Lower leg skin (tissue), 4 donors: ENCODE measurements around the gene RER1. TPM values are rescaled to one million over a fixed set of nuclear protein-coding genes. Genes with fewer than 3 reads are reported as not detected.

Experiments
- DNase-seq, 2 donors: peaks; one replicate each; pipeline ENCODE4 v3.0.0-alpha.2; 2019; ENCODE audit warnings: low spot score in 2 of 2
- H3K4me3 ChIP-seq: fragments of 200-600 bp; sonication (generic); 2 replicates; pipeline ENCODE4 v1.5.1; 2017; ENCODE audit warnings: mild to moderate bottlenecking, low read depth; ENCODE audit not compliant: poor library complexity, severe bottlenecking
- CTCF ChIP-seq, 3 donors: fragments of 450-650 bp; IDR thresholded peaks; one replicate each; pipeline ENCODE4 v1.5.1; 2016; ENCODE audit warnings: antibody characterized with exemption in 3 of 3, mild to moderate bottlenecking in 3 of 3, moderate library complexity in 2 of 3
- POLR2A ChIP-seq, 2 donors: fragments of 450-650 bp; IDR thresholded peaks; one replicate each; pipeline ENCODE4 v1.6.1; 2016 to 2017; ENCODE audit warnings: antibody characterized with exemption in 2 of 2, mild to moderate bottlenecking in 1 of 2, moderate library complexity in 1 of 2
- WGBS, 2 donors: methylation state at CpG; one replicate each; pipeline ENCODE4 v1.1.5; 2018; 5-methylcytosine and 5-hydroxymethylcytosine counted together
- intact Hi-C: fragments of 100-400 bp; cut with DNase I; formaldehyde crosslinking; loops from one replicate; pipeline ENCODE4 v1.15.0; 2023; ENCODE audit warnings: low total_unique reads
- total RNA-seq, 4 donors: library from RNA; depleted of rRNA; stranded (reverse); fragments of >200 nt; gene quantifications; one replicate each; pipeline ENCODE4 v1.1.0, GENCODE V29; 2016

The RER1 gene
- total RNA-seq, 4 donors from 2014 or later, result 67.4 to 114 (median 70.7) TPM

DNA sequence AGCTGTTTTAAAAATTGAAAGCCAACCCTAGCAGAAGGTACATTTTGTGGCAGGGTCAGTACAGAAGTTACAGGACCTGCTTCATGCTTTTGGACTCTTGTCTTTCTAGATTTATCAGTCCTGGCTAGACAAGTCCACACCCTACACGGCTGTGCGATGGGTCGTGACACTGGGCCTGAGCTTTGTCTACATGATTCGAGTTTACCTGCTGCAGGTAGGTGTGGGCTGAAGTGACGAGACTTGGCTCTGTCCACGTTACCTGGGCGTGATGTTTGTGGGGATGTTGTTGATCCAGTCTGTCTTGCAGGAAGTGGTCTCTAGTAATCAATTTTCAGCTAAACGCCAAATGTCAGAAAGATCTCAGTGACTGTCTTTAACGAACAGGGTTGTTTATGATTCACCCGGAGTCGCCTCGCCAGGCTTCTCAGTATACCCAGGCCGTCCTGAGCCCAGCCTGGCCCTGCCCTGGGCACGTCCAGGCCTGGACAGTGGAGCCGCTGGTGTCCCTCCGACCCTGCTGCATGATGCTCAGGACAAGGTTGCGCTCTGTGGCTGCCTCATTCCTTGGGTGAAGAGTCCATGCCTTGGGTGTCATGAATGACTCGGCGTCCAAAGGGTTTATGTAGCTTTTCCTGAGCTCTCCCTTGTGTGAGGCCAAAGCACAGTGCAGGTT lies 5.5 kb downstream of the RER1 start:
- WGBS, 2 donors, result 71 to 79% methylated on average over 19 of the region's 19 CpGs
- intact Hi-C loops, result no loop called here
- DNase-seq, result no peak
- H3K4me3 ChIP-seq, result no peak overlapping the region
- no peak for TF ChIP-seq POLR2A (IDR thresholded peaks at IDR 0.05)

DNA sequence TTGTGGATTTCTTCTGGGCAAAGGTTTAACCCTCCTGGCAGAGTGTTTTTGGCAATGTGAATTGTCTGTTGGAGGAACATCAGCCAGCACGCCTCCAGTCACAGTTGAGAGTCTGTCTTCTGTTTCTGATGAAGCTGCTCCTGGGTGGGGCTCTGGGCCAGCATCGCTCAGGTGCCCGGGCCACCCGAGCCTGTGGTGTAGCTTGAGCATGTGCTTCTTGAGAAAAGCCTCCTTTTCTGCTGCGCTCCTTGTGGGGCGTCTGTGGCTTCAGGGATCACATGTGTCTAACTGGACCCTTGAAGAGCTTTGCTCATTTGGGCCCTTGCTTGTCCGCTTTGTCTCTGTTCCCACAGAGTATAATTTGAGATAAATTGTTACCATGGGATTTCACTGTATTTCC lies 7.2 kb downstream of the RER1 start:
- no peak overlapping the region for H3K4me3 ChIP-seq
- TF ChIP-seq POLR2A (IDR thresholded peaks at IDR 0.05), result no peak
- no peak for TF ChIP-seq CTCF (IDR thresholded peaks at IDR 0.05)
- intact Hi-C loops, result no loop called here
- DNase-seq, result no peak
- 73 to 75% methylated on average over 7 of the region's 7 CpGs for WGBS, 2 donors

- TF ChIP-seq POLR2A (IDR thresholded peaks at IDR 0.05), result no peak
- no peak for TF ChIP-seq CTCF (IDR thresholded peaks at IDR 0.05)
- H3K4me3 ChIP-seq, result no peak overlapping the region
- no peak for DNase-seq
- intact Hi-C loops, result no loop called here
- 83 to 84% methylated on average over 14 to 17 of the region's 22 CpGs for WGBS, 2 donors
These were observed 8.4 kb downstream of the RER1 start for GRCh38 chr1:2399890-2400575.

GRCh38 chr1:2400576-2400909 lies 8.9 kb downstream of the RER1 start:
- WGBS, 2 donors, result 86 to 91% methylated on average over 10 of the region's 10 CpGs
- no peak for TF ChIP-seq POLR2A (IDR thresholded peaks at IDR 0.05)
- TF ChIP-seq CTCF (IDR thresholded peaks at IDR 0.05), result no peak
- DNase-seq, result no peak
- intact Hi-C loops, result no loop called here
- no peak overlapping the region for H3K4me3 ChIP-seq

DNA sequence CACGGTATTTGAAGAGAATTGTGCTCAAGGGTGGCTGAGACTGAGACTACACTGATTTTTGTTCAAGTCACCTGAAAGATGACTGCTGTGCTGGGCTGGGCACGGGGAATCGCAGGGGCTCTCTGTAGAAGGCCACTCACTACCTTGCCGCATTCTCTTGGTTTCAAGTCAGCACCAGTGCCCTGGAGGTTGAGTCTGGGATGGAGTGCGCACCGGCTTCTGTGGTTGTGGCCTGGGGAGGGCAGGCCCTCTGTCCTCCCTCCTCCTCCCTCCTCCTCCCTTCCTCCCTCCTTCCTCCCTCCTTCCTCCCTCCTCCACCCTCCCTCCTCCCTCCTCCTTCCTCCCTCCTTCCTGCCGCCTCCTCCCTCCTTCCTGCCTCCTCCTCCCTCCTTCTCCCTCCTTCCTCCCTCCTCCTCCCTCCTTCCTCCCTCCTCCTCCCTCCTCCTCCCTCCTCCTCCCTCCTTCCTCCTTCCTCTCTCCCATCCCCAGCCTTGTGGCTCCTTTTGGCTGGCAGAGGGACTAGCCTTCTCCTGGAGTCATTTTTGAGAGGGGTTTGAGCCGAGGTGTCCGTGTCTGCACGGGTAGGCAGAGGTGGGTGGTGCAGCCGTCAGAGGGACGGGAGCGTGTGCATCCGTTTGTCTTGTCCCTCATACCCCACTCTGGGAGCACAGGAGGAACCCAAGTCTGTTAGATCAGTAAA lies 9.5 kb downstream of the RER1 start:
- WGBS, 2 donors, result 81 to 88% methylated on average over 13 to 14 of the region's 14 CpGs
- TF ChIP-seq POLR2A (IDR thresholded peaks at IDR 0.05), result no peak
- no peak for TF ChIP-seq CTCF (IDR thresholded peaks at IDR 0.05)
- no peak overlapping the region for H3K4me3 ChIP-seq
- no peak for DNase-seq
- intact Hi-C loops, result no loop called here

DNA sequence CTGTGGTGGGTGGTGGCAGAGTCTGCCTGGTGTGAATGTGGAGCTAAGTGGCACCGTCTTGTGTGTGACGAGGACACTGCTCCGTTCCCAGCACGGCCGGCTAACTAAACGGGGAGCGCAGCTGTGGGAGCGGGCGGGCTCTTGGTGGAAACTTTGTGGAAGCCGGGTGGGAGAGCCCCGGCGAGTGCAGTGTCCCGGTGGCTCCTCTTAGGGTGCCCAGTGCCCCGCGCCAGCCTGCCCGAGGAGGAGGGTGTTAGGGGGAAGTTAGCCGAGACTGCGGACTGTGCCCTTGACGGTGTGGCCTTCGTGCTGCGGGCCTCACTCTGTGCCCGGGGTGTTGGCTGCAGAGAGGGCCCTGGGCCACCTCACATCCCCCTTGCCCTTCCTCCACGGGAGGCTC lies 10.8 kb downstream of the RER1 start:
- 90 to 91% methylated on average over 22 of the region's 23 CpGs for WGBS, 2 donors
- intact Hi-C loops, result no loop called here
- no peak for TF ChIP-seq CTCF (IDR thresholded peaks at IDR 0.05)
- no peak for TF ChIP-seq POLR2A (IDR thresholded peaks at IDR 0.05)
- no peak for DNase-seq
- H3K4me3 ChIP-seq, result no peak overlapping the region
